ENCODE measurements around the gene CRYGB.
"Not testable (repeated sequence)": the region's sequence is repeated elsewhere in the genome, so short reads cannot be mapped to it uniquely, and the experiment has no call there.

Gene CRYGB

DNA sequence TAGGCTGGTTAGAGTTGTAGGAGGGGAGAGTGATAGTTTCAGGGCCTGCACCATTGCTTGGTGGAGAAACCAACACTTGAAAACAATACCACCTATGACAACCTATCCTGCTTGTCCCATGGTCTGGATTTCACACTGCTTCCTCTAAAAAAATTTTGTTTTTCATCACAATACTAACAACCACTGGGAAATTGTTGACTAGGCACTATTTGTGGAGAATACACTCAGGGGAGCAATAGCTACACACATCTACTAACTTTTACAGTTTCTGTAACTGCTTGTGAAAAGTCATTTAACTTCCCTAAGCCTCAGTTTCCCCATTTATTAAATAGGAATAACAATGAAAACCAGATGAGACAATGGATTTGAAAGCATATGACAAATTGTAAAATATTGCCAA is 4.1 kb upstream of the CRYGB start:
- no peak for DNase-seq (ENCODE audit: low read depth, low spot score)

DNA sequence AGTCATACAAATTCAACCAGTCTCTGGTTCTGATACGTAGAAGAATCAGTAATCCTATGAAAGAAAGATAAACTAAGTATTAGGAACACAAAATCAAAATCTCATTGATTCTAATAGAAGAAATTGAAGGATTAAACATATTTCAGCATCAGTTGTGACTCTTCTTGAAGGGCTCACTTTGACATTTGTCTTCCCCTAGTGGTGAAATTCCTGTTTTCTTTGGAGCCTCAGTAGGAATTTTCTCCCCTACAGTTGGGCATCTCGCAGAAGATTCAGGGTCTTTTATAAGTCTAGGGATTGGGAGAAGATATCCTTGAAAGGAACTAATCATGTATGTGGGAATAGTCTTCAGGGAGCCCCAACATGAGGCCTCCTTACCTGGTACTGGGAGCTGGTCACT is 2.8 kb upstream of the CRYGB start:
- no peak for DNase-seq (ENCODE audit: low read depth, low spot score)

DNA sequence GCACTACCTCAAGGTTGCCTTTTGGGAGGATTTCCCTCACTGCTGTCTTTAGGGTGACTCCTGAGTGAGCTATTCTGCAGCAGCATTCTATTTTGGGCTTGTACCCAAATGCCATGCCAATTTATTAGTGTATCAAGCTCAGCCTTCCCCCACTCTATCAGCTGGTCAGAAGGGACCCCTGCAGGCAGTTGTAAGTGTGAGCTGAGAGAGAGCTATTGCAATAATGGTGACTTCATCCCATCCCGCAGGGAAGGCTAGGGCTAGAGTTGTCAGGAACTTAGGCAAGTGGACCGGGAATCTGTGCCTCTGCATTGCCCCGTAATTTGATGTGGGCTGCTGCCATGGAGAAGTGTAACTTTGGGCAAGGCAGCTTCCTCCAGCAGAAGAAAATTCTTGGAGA is 1.8 kb upstream of the CRYGB start:
- no peak for DNase-seq (ENCODE audit: low read depth, low spot score)

DNA sequence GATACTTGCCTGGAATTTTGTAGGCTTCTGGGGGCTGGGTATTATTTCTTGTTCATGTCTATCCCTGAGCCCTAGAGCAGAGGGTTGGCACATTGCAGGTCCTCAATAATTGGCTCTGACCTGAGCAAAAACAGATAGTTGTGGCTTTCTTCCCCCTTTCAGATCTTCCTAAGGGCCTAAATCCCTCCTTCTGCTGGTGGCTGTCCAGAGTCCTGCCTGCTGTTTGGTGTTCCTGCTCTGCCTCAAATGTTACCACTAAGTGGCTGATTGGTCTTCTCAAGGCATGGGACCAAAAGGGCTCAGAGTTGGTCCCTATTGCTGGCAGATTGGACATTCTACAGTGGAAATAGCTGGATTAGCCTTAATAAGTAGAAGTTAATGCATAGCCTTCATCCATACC is 1.1 kb upstream of the CRYGB start:
- DNase-seq (ENCODE audit: low read depth, low spot score), result no peak

DNA sequence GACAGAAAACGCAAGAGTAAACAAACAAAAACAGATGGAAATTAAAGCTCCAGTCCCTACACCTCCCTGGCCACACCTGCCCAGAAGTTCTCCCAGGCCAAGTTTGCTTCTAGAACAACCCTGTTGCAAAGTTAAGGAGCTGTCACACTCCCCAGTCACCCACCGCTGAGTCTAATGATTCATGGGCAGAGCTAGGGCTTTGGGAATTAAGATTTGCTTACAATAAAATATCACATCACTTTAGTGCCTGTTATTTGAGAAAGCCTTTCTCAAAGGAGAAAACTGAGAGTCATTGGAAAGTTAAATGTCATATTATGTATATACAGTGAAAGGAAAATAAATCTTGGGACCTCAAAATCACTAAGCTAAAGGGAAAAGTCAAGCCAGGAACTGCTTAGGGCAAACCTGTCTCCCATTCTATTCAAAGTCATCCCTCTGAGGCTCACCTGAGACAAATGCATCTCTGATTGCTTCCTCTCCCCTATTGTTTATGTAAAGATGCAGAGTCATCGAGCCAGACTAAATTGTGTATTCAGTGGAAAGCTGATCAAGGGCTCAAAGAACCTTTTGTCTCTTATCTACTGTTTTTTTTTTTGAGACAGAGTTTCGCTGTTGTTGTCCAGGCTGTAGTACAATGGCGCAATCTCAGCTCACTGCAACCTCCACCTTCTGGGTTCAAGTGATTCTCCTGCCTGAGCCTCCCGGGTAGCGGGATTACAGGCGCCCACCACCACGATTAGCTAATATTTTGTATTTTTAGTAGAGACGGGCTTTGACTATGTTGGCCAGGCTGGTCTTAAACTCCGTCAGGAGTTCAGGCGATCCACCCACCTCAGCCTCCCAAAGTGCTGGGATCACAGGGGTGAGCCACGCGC is 2.8 kb downstream of the CRYGB start:
- no peak for DNase-seq (ENCODE audit: low read depth, low spot score)

DNA sequence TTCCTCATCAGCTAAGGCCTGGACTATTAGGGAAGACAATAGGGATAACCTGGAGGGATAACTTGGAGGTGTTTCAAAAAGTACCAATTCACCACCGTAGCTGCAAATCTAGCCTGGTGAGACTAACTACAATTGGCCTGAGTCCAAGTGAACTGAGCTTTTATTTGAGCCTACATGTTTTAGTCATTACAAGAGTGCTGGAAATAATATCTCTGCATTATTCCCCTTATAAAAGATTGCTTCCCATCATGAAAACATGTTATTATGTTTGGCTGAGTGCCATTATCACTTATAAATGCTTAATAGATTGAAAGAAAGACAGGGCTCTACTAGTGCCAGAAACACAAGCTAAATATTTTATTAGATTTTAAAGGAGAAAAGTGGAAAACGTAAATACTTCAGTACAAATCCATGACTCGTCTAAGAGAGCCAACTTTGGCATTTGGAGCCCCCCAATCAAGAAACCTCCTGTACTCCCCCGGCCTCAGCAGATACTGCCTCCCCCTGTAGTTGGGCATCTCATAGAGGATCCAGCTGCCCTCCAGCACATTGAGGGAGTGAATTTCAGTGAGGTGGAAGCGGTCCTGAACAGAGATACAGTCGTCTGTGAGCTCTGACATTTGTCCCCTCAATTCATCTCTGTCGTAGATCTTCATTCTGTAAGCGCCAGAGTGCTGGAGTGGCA is 3.6 kb downstream of the CRYGB start:
- no peak for DNase-seq (ENCODE audit: low read depth, low spot score)

DNA sequence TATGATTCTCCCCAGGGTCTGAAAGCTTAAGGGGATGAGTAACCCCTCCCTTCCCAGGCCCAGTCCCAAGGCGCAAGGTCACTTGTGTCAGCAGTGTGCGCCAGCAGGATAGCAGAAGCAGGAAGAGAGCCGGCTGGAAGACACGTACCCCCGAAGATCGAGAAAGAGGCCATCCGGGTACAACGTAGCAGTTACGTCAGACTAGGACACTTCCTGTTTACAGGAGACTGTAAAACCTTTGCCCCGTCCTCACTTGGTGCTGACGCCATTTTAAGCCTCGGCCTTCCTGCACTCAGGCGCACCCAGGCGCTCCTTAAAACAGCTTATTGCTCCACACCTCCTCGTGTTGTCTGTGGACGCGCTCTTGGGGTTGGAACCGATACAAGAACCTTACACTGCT is 6.5 kb downstream of the CRYGB start:
- DNase-seq (ENCODE audit: low read depth, low spot score), result no peak

DNA sequence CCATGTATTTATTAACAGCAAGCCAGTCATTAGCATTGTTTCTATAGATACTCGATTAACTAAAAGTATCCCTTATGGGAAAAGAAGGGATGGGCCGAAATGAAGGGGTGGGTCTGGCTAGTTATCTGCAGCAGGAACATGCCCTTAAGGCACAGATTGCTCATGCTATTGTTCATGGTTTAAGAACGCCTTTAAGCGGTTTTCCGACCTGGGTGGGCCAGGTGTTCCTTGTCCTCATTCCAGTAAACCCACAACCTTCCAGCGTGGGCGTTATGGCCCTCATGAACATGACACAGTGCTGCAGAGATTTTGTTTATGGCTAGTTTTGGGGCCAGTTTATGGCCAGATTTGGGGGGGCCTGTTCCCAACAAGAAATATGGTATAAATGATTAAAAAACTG is 7.6 kb downstream of the CRYGB start:
- DNase-seq (ENCODE audit: low read depth, low spot score), result not testable (repeated sequence)

DNA sequence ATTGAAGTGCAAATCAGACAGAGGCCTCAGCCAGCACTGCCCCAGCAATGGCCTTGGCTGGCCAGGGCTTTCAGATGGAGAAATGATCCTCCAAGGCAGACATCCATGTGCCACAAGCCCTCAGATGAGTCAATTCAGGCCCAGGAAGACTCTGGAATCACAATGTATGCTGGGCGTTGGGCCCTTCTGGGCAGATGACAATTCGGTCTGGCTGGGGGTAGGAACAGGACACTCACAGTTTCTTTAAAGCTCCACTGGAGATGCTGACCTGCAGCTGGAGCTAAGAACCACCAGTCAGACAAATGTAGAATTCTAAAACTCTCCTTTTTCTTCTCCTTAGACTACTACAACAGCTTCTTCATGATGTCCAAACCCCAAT is 9.3 kb downstream of the CRYGB start:
- DNase-seq (ENCODE audit: low read depth, low spot score), result no peak

DNA sequence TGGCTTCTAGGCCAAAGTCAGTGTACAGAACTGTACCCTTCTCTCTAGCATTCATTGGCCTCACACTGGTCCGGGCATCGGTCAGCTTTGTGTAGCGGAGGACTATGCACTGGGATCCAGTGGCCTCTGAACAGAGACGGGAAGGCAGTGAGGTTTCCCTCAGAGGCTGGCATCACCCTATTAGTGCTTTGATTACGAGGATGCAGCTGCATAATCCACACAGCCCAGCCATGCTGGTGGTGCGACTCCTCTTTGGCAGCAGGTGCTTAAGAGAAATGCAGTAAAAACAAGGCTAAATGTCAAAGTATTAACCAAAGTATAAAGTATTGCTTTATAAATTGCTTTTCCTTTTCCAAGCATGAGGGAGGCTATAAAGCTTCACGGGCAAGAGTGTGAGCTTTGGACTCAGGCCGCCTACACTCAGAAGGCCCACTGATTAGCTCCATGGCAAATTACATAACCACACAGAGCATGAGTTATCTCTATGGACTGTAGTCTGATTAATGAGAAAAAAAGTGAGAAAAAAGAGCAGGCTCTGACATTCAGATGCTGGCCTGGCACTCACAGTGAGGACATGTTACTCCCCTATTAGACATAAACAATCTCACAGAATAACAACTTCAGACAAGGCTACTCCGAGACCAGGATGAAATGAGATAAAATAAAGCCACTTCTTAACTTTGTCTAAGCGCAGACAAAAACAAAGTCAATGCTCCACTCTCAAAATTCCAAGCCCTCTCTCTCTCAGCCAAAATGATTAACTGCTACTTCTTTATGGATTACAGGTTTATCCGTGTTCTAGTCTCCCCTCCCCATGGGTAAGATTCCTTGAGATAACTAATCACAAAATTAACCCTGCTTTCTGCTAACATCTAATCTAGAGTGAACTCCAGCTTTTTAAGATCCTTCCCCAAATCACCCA is 9.9 kb downstream of the CRYGB start:
- DNase-seq (ENCODE audit: low read depth, low spot score), result no peak

DNA sequence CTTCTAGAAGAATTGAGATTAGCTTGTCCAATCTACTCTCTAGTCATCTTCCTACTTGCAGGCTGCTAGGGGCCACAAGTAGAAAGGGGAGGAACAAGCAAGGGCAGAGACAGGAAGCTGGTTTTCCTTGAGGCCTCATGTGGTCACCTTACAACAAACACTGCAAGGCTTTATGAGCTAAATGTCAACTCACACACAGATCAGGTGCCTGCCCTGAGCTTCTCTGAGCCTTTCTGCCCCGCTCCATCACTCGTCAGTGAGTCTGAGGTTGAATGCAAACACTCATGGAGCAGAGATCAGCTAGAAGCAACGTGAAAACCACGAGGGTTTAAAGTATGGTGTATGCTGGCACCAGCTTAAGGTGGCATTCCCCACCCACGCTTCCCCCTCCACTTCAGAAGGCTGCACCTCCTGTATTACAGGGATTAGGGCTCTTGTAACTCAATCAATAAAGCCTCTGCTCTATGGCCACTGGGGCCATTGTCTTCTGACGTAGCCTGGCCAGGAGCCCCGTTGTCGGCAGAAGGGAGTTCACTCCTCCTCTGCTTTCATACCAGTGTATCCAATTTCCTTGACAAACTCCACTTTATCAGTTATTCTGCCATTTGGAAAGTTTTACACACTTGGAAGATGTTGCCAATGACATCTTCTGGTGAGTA is 10.9 kb downstream of the CRYGB start:
- no peak for DNase-seq (ENCODE audit: low read depth, low spot score)

DNA sequence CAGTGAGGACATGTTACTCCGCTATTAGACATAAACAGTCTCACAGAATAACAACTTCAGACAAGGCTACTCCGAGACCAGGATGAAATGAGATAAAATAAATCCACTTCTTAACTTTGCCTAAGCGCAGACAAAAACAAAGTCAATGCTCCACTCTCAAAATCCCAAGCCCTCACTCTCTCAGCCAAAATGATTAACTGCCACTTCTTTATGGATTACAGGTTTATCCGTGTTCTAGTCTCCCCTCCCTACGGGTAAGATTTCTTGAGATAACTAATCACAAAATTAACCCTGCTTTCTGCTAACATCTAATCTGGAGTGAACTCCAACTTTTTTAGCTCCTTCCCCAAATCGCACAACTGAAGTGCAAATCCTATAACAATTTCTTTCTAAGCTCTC is 15.2 kb downstream of the CRYGB start:
- DNase-seq (ENCODE audit: low read depth, low spot score), result no peak

DNA sequence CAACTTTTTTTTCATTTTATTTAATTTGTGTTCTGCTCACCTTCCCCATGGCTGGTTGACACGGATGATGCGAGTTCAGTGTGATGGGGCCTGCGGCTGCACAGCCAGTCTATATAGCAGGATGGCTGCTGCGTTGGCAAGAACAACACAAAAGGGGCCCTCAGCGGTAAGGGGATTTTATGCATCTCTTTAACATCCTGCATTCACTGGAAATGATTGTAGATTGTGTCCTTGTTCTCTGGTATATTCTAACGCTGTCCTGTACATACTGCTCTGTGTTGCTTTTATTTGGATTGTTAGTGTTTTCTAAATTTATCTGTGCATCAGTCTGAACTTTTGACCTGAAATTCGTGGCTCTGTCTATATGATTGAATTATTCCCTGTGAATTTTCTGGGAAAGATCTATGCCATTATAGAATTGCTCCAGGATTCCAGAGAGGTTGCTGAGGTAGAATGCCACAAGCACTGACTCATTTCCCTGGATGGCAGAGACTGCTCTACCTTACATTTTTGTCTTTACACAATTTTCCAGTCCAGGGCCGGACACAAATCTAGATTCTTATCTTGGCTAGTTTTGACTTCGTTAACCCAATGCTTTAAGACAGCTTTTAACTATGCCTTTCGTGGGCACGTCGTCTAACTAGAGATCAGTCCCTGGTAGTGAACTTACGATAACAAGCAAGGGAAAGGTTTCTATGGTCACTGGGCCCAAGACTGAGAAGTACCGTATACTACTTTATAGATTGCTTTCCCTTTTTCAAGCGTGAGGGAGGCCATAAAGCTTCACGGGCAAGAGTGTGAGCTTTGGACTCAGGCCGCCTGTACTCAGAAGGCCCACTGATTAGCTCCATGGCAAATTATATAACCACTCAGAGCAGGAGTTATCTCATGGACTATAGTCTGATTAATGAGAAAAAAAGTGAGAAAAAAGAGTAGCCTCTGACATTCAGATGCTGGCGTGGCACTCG is 15.9 kb downstream of the CRYGB start, which contains the start of gene CRYGC:
Gene CRYGC (minus strand): TSS at position 85 of the 968 bp plus-strand sequence. CDS start 36 bp downstream, at position 49.
- DNase-seq (ENCODE audit: low read depth, low spot score), result no peak

DNA sequence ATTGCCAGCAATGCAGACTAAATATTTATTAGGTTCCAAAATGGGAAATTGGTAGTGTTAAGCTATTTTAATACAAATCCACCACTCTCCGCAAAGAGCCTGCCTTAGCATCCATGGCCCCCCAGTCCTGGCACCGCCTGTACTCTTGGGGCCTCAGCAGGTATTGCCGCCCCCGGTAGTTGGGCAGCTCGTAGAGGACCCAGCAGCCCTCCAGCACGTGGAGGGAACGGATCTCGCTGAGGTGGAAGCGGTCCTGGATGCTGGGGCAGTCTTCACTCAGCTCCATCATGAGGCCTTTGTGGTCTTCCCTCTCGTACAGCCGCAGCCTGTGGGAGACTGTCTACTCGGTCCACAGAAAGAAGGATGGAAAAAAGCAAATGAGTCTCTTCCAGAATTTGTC is 17.8 kb downstream of the CRYGB start:
- no peak for DNase-seq (ENCODE audit: low read depth, low spot score)

DNA sequence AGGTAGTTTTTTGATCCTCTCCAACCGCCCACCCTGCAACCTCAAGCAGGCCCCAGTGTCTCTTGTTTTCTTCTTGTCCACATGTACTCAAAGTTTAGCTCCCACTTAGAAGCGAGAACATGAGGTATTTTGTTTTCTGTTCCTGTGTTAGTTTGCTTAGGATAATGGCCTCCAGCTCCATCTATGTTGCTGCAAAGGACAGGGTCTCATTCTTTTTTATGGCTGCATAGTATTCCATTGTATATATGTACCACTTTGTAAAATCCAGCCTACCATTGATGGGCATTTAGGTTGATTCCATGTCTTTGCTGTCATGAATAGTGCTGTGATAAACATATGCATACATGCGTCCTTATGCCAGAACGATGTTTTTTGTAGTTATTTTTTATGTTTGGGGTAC is 18.9 kb downstream of the CRYGB start:
- DNase-seq (ENCODE audit: low read depth, low spot score), result no peak

DNA sequence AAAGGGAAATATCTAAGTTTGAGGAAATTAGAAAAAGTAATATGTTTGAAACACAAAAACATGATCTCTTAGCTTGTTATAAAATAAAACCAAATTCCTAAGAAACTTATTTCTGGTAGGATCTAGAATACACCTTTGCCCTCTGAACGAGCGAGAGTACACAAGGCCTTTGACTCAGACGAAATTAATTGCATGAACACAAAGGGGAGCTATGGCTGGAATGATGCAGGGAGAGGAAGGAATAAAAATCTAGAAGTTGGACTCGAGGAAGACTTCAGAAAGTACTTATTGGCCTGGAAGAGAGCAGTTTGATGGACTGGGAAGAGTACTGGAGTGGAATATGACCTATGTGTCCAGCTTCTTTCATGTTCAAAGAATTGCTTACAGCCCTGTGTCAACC is 20.7 kb downstream of the CRYGB start:
- DNase-seq (ENCODE audit: low read depth, low spot score), result no peak

DNA sequence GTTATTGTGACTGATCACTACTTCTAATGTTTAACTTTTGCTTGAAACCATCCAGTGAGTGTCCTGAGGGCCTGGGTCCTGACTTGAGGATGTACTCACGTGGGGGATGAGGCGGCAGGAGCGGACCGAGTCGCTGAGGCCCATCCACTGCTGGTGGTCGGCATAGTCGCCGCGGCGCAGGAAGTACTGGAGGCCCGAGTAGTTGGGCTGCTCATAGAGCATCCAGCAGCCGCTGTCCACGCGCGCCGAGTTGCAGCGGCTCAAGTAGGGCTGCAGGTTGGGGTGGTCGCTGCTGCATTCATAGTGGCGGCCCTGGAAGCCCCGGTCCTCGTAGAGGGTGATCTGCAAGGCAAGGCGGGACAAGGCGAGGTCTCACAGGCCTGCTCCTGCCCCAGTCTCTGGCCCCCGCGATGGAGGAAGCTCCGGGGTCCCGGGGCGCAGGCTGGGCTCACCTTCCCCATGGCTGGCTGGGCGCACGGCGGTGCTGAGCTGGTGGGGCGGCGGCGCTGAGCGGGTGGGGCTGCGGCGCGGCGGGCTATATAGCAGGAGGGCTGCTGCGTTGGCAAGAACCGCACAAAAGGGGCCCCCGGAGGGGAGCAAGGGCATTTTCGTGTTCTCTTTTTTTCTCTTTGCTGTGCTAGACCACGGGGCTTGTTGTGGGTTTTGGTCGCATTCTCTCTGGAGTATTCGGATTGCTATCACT is 21.8 kb downstream of the CRYGB start, which contains the start of gene CRYGD:
Gene CRYGD (minus strand): TSS at position 512 of the 703 bp plus-strand sequence. CDS start 51 bp downstream, at position 461.
- not testable (repeated sequence) for DNase-seq (ENCODE audit: low read depth, low spot score)

DNA sequence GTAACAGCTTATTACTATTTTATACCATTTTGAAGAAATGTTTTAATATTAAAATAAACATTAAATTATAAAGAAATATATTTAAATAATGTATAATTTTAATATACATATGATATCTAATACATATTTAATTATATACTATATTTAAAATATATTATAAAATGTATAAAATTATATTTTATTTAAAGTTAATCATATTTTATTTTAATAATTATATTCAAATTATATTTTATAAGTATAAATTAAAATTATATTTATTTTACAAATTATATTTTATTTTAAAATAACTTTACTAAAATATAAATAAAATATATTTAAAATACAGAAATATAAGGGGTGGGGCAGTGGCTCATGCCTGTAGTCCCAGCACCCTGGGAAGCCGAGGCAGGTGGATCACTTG is 23.7 kb downstream of the CRYGB start:
- no peak for DNase-seq (ENCODE audit: low read depth, low spot score)

DNA sequence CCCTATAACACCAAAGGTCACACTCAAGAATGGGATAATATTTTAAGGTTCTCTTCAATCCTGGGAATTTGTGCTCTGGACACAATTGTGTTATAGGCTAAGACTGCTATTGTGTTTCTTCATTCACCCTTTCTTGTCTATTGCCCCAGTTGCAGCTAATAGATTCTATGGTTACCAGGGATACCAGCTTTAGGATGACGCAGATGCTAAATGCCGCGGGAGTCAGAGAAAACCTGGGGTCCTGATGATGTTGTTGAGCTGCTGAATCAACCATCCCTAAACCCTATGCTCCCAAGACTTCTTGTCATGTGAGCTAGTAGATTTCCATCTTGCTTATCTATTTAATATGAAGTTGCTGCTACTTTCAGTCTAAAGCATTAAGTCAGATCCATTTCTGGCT is 27.0 kb downstream of the CRYGB start:
- DNase-seq (ENCODE audit: low read depth, low spot score), result no peak

DNA sequence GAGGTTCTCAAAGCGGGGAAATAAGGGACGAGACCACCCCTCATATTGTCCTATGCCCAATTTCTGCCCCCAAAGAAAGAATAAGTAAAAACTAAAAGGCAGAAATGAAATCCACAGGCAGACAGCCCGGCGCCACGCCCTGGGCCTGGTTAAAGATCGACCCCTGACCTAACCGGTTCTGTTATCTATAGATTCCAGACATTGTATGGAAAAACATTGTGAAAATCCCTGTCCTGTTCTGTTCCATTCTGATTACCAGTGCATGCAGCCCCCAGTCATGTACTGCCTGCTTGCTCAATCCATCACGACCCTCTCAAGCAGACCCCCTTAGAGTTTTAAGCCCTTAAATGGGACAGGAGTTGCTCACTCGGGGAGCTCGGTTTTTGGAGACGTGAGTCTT is 28.6 kb downstream of the CRYGB start:
- not testable (repeated sequence) for DNase-seq (ENCODE audit: low read depth, low spot score)

Data from activated naive CD8-positive, alpha-beta T cell treated with anti-CD3 and anti-CD28 coated beads, Interleukin-2, amount 50 U/mL, for 16 hours (primary cell).